ENCODE measurements around the gene MYO18B. TPM values are rescaled to one million over a fixed set of nuclear protein-coding genes. Genes with fewer than 3 reads are reported as not detected.

The MYO18B gene
- total and polyA plus RNA-seq, 2 donors from 2014 or later, result 0.19 to 0.41 TPM

GRCh38 chr22:25752615-25753214, 10.7 kb downstream of the MYO18B start:
- H3K9me3 ChIP-seq (ENCODE audit: control insufficient read depth in 2 of 3, insufficient read depth in 1 of 3, low read length in 3 of 3), result no peaks in the 10 kb centered on the region
- no peak overlapping the region for H3K4me3 ChIP-seq (ENCODE audit: low read length in 3 of 3)
- FAIRE-seq, result no peak
- no peaks in the 10 kb centered on the region for H3K27me3 ChIP-seq (ENCODE audit: control insufficient read depth, insufficient read depth, low read length)
- peaks cover 0 to 2% (median 0%) of the 10 kb centered on the region in 3 donors for H3K4me1 ChIP-seq (ENCODE audit: control insufficient read depth in 2 of 3, insufficient read depth in 2 of 3, low read depth in 1 of 3, low read length in 3 of 3)
- no peak for DNase-seq
- no peaks in the 10 kb centered on the region for H3K36me3 ChIP-seq (ENCODE audit: control insufficient read depth in 2 of 3, insufficient read depth in 3 of 3, low read length in 3 of 3)
- no peak for TF ChIP-seq CTCF (IDR thresholded peaks at IDR 0.05; ENCODE audit: borderline replicate concordance, extremely low read depth, insufficient read depth)
- intact Hi-C loops (cut with DNase I), result no loop called here
- H3K9ac ChIP-seq (ENCODE audit: low read length in 3 of 3), result no peak overlapping the region
- H3K27ac ChIP-seq (ENCODE audit: low read depth in 2 of 2, low read length in 2 of 2), result no peak overlapping the region

- TF ChIP-seq CTCF (IDR thresholded peaks at IDR 0.05; ENCODE audit: borderline replicate concordance, extremely low read depth, insufficient read depth), result no peak
- H3K4me3 ChIP-seq (ENCODE audit: low read length in 3 of 3), result no peak overlapping the region
- no peak for FAIRE-seq
- no peaks in the 10 kb centered on the region for H3K36me3 ChIP-seq (ENCODE audit: control insufficient read depth in 2 of 3, insufficient read depth in 3 of 3, low read length in 3 of 3)
- H3K4me1 ChIP-seq (ENCODE audit: control insufficient read depth in 2 of 3, insufficient read depth in 2 of 3, low read depth in 1 of 3, low read length in 3 of 3), result no peaks in the 10 kb centered on the region
- H3K9me3 ChIP-seq (ENCODE audit: control insufficient read depth in 2 of 3, insufficient read depth in 1 of 3, low read length in 3 of 3), result no peaks in the 10 kb centered on the region
- H3K9ac ChIP-seq (ENCODE audit: low read length in 3 of 3), result no peak overlapping the region
- intact Hi-C loops (cut with DNase I), result no loop called here
- no peaks in the 10 kb centered on the region for H3K27me3 ChIP-seq (ENCODE audit: control insufficient read depth, insufficient read depth, low read length)
- no peak overlapping the region for H3K27ac ChIP-seq (ENCODE audit: low read depth in 2 of 2, low read length in 2 of 2)
- DNase-seq, result no peak
These were observed 11.3 kb downstream of the MYO18B start for GRCh38 chr22:25753252-25753651.

- H3K9me3 ChIP-seq (ENCODE audit: control insufficient read depth in 2 of 3, insufficient read depth in 1 of 3, low read length in 3 of 3), result no peaks in the 10 kb centered on the region
- DNase-seq, result no peak
- H3K4me1 ChIP-seq (ENCODE audit: control insufficient read depth in 2 of 3, insufficient read depth in 2 of 3, low read depth in 1 of 3, low read length in 3 of 3), result no peaks in the 10 kb centered on the region
- FAIRE-seq, result no peak
- H3K27me3 ChIP-seq (ENCODE audit: control insufficient read depth, insufficient read depth, low read length), result no peaks in the 10 kb centered on the region
- no peak overlapping the region for H3K27ac ChIP-seq (ENCODE audit: low read depth in 2 of 2, low read length in 2 of 2)
- TF ChIP-seq CTCF (IDR thresholded peaks at IDR 0.05; ENCODE audit: borderline replicate concordance, extremely low read depth, insufficient read depth), result no peak
- intact Hi-C loops (cut with DNase I), result no loop called here
- no peak overlapping the region for H3K4me3 ChIP-seq (ENCODE audit: low read length in 3 of 3)
- H3K36me3 ChIP-seq (ENCODE audit: control insufficient read depth in 2 of 3, insufficient read depth in 3 of 3, low read length in 3 of 3), result no peaks in the 10 kb centered on the region
- no peak overlapping the region for H3K9ac ChIP-seq (ENCODE audit: low read length in 3 of 3)
These were observed 12.7 kb downstream of the MYO18B start for GRCh38 chr22:25754527-25755202.
